ENCODE results near the gene RAB3GAP1. TPM values are rescaled to one million over a fixed set of nuclear protein-coding genes. Genes with fewer than 3 reads are reported as not detected.

RAB3GAP1 gene
- total RNA-seq (2021) (29.5 and 36.8 TPM in 2 replicates), Bru-seq, nascent RNA (percentile 87 among the genes with signal in this experiment), BruChase-seq, experiment 1, labeled RNA remaining after a 2-hour chase (percentile 83 among the genes with signal in this experiment), BruChase-seq, experiment 2, labeled RNA remaining after a 6-hour chase (percentile 80 among the genes with signal in this experiment)
- long read RNA-seq, full-length matches to known transcripts: 9 of 22 reads
- long read RNA-seq, partial matches to known transcripts: 3 of 22 reads
- long read RNA-seq, other reads (novel, unspliced or antisense): 10 of 22 reads

DNA sequence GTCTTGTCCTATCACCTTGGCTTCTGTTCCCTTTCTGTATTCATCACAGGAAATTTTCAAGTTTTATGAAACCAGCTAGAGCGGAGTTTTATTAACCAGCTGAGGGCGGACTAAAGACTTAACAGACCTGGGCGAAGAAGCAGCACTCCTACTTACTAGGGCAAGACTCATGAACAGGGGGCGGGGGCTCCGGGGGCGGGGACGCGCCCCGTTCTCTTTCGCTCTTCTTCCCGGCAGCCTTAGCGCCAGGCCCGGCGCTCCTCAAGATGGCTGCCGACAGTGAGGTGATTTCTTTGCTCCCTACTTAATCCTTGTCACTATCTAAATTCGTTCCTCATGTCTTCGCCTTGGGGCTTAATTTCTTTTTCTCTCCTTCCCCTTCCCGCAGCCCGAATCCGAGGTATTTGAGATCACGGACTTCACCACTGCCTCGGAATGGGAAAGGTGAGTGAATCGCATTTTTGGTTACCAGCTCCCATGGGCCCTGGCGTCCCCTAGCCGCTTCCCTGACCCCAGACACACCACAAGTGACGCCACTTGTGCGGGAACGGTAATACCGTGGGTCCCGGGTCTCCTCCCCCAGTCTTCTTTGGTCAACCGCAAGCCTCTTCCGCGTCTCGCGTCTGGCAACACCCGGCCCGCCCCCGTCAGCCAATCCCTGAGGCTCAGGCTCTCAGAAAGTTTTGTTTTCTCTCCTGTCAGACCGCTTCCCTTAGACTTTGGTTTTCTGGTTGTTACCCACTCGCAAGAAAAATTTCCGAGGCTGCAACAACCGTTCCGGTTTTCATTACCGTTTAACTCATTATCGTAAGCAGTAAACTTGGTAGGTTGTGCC lies at the start of gene RAB3GAP1:
RAB3GAP1 (plus strand) TSS at position 251 of the 835 bp plus-strand sequence; CDS start at position 267, 16 bp downstream.
- TF ChIP-seq EZH2 (IDR thresholded peaks at IDR 0.05; ENCODE audit: low read depth): no peak
- TF ChIP-seq, protein P1, sequence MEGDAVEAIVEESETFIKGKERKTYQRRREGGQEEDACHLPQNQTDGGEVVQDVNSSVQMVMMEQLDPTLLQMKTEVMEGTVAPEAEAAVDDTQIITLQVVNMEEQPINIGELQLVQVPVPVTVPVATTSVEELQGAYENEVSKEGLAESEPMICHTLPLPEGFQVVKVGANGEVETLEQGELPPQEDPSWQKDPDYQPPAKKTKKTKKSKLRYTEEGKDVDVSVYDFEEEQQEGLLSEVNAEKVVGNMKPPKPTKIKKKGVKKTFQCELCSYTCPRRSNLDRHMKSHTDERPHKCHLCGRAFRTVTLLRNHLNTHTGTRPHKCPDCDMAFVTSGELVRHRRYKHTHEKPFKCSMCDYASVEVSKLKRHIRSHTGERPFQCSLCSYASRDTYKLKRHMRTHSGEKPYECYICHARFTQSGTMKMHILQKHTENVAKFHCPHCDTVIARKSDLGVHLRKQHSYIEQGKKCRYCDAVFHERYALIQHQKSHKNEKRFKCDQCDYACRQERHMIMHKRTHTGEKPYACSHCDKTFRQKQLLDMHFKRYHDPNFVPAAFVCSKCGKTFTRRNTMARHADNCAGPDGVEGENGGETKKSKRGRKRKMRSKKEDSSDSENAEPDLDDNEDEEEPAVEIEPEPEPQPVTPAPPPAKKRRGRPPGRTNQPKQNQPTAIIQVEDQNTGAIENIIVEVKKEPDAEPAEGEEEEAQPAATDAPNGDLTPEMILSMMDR (conservative IDR thresholded peaks at IDR 0.05): no peak
- H3K27ac ChIP-seq: peak within 1 kb of the TSS; percentile 82
- peaks cover 6% of the 10 kb centered on the region; the same call in 1 of the 2 replicates for H3K36me3 ChIP-seq (ENCODE audit: low read depth)
- intact Hi-C loops (cut with micrococcal nuclease; ENCODE audit: unreplicated experiment): loop anchor here (5.0 to 10.0 kb wide), 2 partner anchors 137 to 480 kb away; partner anchors contain the start of genes CCNT2, R3HDM1 and ZRANB3
- H3K4me3 ChIP-seq: peak within 1 kb of the TSS; percentile 87
- TSS peak; percentile 97 for BruUV-seq (replicated peaks)
- peaks cover 3% of the 10 kb centered on the region; the same call in 1 of the 2 replicates for H3F3A ChIP-seq (ENCODE audit: insufficient read depth, low read depth)
- H4K20me1 ChIP-seq (ENCODE audit: insufficient read depth): no peaks in the 10 kb centered on the region
- peaks cover 51% of the 10 kb centered on the region for H3K79me2 ChIP-seq (ENCODE audit: low read depth)
- CTCF ChIA-PET: interaction anchor here (0.6 kb wide), 1 partner anchor 48 kb away, joined by 4 read pairs; no protein-coding TSS in a partner anchor
- H2AFZ ChIP-seq: peak within 1 kb of the TSS; percentile 99
- DNase-seq: peak; percentile 49 to 65
- POLR2A ChIA-PET (ENCODE audit: unreplicated experiment): interaction anchor here (0.5 to 0.6 kb wide), 3 partner anchors 46 to 848 kb away, joined by 3 to 4 read pairs (median 4); partner anchors contain the start of gene MCM6
- H3K9me2 ChIP-seq (ENCODE audit: insufficient read depth): no peaks in the 10 kb centered on the region
- no peaks in the 10 kb centered on the region for H3K27me3 ChIP-seq (ENCODE audit: insufficient read depth, low read depth)
- peaks cover 26% of the 10 kb centered on the region for H3K4me1 ChIP-seq (replicated peaks; ENCODE audit: insufficient read depth)
- H3K4me2 ChIP-seq: peak within 1 kb of the TSS; percentile 87
- no peaks in the 10 kb centered on the region for H3K9me3 ChIP-seq (ENCODE audit: insufficient read depth, low read depth)

DNA sequence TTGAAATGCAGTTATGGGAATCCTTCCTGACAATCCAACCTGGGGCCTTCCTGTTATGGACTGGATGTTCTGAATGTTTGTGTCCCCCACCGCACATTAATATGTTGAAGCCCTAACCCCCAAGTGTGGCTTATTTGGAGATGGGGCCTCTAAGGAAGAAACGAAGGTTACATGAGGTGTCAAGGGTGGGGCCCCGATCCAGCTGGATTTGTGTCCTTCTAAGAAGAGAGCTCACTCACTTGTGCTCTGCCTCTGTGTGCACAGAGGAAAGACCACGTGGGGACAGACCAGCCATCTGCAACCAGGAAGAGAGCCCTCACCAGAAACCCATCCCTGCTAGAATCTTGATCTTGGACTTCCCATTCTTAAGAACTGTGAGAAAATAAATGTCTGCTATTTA lies 49.3 kb upstream of the RAB3GAP1 start:
- Histone ChIP-seq H3K4me2 (no peak overlapping the region), H3K79me2 (ENCODE audit: low read depth) (no peaks in the 10 kb centered on the region), H3F3A (ENCODE audit: insufficient read depth, low read depth) (no peaks in the 10 kb centered on the region), H3K27me3 (ENCODE audit: insufficient read depth, low read depth) (no peaks in the 10 kb centered on the region), H3K4me3 (no peak overlapping the region), H3K36me3 (ENCODE audit: low read depth) (no peaks in the 10 kb centered on the region), H2AFZ (no peak overlapping the region), H4K20me1 (ENCODE audit: insufficient read depth) (no peaks in the 10 kb centered on the region), H3K4me1 (replicated peaks; ENCODE audit: insufficient read depth) (no peaks in the 10 kb centered on the region), H3K9me3 (ENCODE audit: insufficient read depth, low read depth) (no peaks in the 10 kb centered on the region), H3K27ac (no peak overlapping the region), H3K9me2 (ENCODE audit: insufficient read depth) (no peaks in the 10 kb centered on the region)
- TF ChIP-seq, protein P1 (conservative IDR thresholded peaks at IDR 0.05): no peak
- TF ChIP-seq EZH2 (IDR thresholded peaks at IDR 0.05; ENCODE audit: low read depth): no peak
- POLR2A ChIA-PET (ENCODE audit: unreplicated experiment): no interaction called here
- intact Hi-C loops (cut with micrococcal nuclease; ENCODE audit: unreplicated experiment): loop anchor here (5.0 to 10.0 kb wide), 2 partner anchors 242 to 789 kb away; no protein-coding TSS in a partner anchor
- CTCF ChIA-PET: no interaction called here
- no TSS peak for BruUV-seq (replicated peaks)
- no peak for DNase-seq

DNA sequence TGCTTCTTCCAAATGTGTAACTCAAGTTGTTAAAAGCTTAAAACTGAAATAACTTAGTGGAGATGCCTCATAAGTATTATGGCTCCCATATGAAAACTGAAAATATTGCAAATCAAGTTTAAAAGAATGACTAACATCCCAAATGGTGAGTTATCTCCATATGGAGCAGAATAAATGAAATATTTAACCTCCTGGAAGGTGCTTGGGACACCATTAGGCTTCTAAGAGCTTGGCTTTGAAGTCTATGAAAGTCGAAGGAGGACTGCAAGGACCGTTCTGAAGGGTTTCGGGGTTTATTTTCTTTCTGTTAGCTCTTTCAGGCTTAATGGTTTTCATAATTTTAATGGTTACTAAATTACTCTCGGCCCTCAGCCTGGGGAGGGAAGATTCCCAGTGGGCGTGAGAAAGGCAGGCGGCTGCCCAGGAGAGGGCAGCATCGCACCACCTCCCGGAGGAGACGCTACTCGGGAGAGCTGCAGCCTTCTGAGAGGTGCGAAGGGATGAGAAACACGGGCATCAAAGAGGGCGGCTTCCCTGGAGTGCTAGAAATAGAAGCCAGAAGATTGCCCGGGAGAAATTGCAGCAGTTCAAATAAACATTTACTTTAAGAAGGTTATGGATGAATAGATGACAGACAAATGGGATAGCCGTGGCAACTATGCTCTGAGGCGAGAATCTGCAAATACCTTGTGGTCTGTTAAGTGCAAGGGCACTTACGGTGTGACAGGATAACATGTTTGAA lies 47.9 kb upstream of the RAB3GAP1 start:
- Histone ChIP-seq H3K79me2 (ENCODE audit: low read depth) (no peaks in the 10 kb centered on the region), H3K9me3 (ENCODE audit: insufficient read depth, low read depth) (no peaks in the 10 kb centered on the region), H3K4me1 (replicated peaks; ENCODE audit: insufficient read depth) (no peaks in the 10 kb centered on the region), H3K4me2 (peak overlapping the region; percentile 40), H3K4me3 (no peak overlapping the region), H3K36me3 (ENCODE audit: low read depth) (no peaks in the 10 kb centered on the region), H3F3A (ENCODE audit: insufficient read depth, low read depth) (no peaks in the 10 kb centered on the region), H2AFZ (no peak overlapping the region), H4K20me1 (ENCODE audit: insufficient read depth) (no peaks in the 10 kb centered on the region), H3K27ac (no peak overlapping the region), H3K27me3 (ENCODE audit: insufficient read depth, low read depth) (no peaks in the 10 kb centered on the region), H3K9me2 (ENCODE audit: insufficient read depth) (no peaks in the 10 kb centered on the region)
- CTCF ChIA-PET: interaction anchor here (0.6 to 1.6 kb wide), 8 partner anchors 15 to 829 kb away, joined by 3 to 11 read pairs (median 4); no protein-coding TSS in a partner anchor
- intact Hi-C loops (cut with micrococcal nuclease; ENCODE audit: unreplicated experiment): loop anchor here (1.0 to 10.0 kb wide), 4 partner anchors 241 to 788 kb away; no protein-coding TSS in a partner anchor
- no TSS peak for BruUV-seq (replicated peaks)
- POLR2A ChIA-PET (ENCODE audit: unreplicated experiment): no interaction called here
- DNase-seq: peak; percentile 40 to 68
- TF ChIP-seq, protein P1 (conservative IDR thresholded peaks at IDR 0.05): peak; percentile 95
- TF ChIP-seq EZH2 (IDR thresholded peaks at IDR 0.05; ENCODE audit: low read depth): no peak
